Measurements from ENCODE around the gene GADL1. TPM values are rescaled to one million over a fixed set of nuclear protein-coding genes. Genes with fewer than 3 reads are reported as not detected.

GADL1 gene
- total RNA-seq, 1 experiment from 2014 or later: not detected

- no peak for ATAC-seq
- Histone ChIP-seq H3K4me3 (replicated peaks in 1 of 2; ENCODE audit: low read depth in 1 of 2, low read length in 2 of 2) (no peak overlapping the region), H3K9ac (ENCODE audit: low read length) (no peak overlapping the region), H3K4me2 (ENCODE audit: low read length) (no peak overlapping the region), H3K4me1 (ENCODE audit: control insufficient read depth in 1 of 2, insufficient read depth in 2 of 2, low read length in 2 of 2) (peaks cover 0 to 4% of the 10 kb centered on the region in 2 experiments; a peak in 1 of 4 replicates), H3K9me3 (ENCODE audit: control insufficient read depth in 1 of 2, insufficient read depth in 1 of 2, low read depth in 1 of 2, low read length in 2 of 2) (no peaks in the 10 kb centered on the region), H2AFZ (ENCODE audit: low read depth, low read length, poor library complexity, severe bottlenecking) (peak overlapping the region; percentile 84), H4K20me1 (ENCODE audit: insufficient read depth) (no peaks in the 10 kb centered on the region), H3K27ac (ENCODE audit: low read depth, low read length) (no peak overlapping the region), H3K79me2 (ENCODE audit: insufficient read depth, low read length) (no peaks in the 10 kb centered on the region), H3K9me2 (ENCODE audit: insufficient read depth) (no peaks in the 10 kb centered on the region), H3K27me3 (ENCODE audit: insufficient read depth, low read length) (no peaks in the 10 kb centered on the region), H3K36me3 (ENCODE audit: control insufficient read depth in 1 of 2, insufficient read depth in 2 of 2, low read length in 2 of 2) (no peaks in the 10 kb centered on the region)
- POLR2A ChIA-PET: no interaction called here
- TF ChIP-seq SIN3A (IDR thresholded peaks at IDR 0.05; ENCODE audit: low read depth) (no peak), ATF3 (IDR thresholded peaks at IDR 0.05) (no peak), TCF7L2 (IDR thresholded peaks at IDR 0.05; ENCODE audit: borderline replicate concordance, extremely low read depth, insufficient read depth, insufficient read length) (no peak), ZBTB33 (IDR thresholded peaks at IDR 0.05; ENCODE audit: extremely low read depth, insufficient replicate concordance, low read length) (no peak), RAD21 (IDR thresholded peaks at IDR 0.05; ENCODE audit: low read depth) (no peak), POLR2AphosphoS5 (IDR thresholded peaks at IDR 0.05; ENCODE audit: low read depth, low read length) (no peak)
- TF ChIP-seq, protein P1, sequence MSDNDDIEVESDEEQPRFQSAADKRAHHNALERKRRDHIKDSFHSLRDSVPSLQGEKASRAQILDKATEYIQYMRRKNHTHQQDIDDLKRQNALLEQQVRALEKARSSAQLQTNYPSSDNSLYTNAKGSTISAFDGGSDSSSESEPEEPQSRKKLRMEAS (IDR thresholded peaks at IDR 0.05): no peak
- CTCF ChIA-PET: interaction anchor here (1.1 kb wide), 1 partner anchor 701 kb away, joined by 3 read pairs; no protein-coding TSS in a partner anchor
- no peak for DNase-seq (ENCODE audit: low read depth, low spot score)
- RAD21 ChIA-PET (ENCODE audit: low non-redundant PET in 1 of 2, low total read pairs in 2 of 2, uncharacterized antibody in 2 of 2, unreplicated experiment in 2 of 2): no interaction called here
- intact Hi-C loops (cut with micrococcal nuclease): loop anchor here (10.0 kb wide), 1 partner anchor 548 kb away; no protein-coding TSS in a partner anchor
- BruUV-seq (replicated peaks): no TSS peak
Observed at GRCh38 chr3:30742796-30743619, 151.5 kb downstream of the GADL1 start.
